GM23338 (cell line): ENCODE data around the gene RNF181. TPM values are rescaled to one million over a fixed set of nuclear protein-coding genes. Genes with fewer than 3 reads are reported as not detected.

Experiments
- ATAC-seq: fragments of 200-7000 bp; cut with Tn5 transposase; 3 replicates; pipeline ENCODE4 v1.9.1; 2020
- DNase-seq: peaks from one replicate; pipeline ENCODE4 v3.0.0-alpha.2; 2015; ENCODE audit warnings: low spot score
- H2AFZ ChIP-seq: fragments of 200-600 bp; sonication (generic); 2 replicates; pipeline ENCODE4 v1.8.0; 2016; ENCODE audit warnings: antibody characterized with exemption, mild to moderate bottlenecking, moderate library complexity
- H3F3A ChIP-seq: fragments of 200-600 bp; sonication (generic); replicated peaks from 2 replicates; pipeline ENCODE4 v1.8.0; 2017; ENCODE audit warnings: antibody characterized with exemption, mixed run types, low read depth
- H3K27ac ChIP-seq: fragments of 200-600 bp; sonication (generic); 2 replicates; pipeline ENCODE4 v1.6.1; 2016; ENCODE audit warnings: low read depth
- H3K27me3 ChIP-seq: fragments of 200-600 bp; sonication (generic); 2 replicates; pipeline ENCODE4 v1.8.0; 2016; ENCODE audit warnings: mild to moderate bottlenecking, mixed run types, moderate library complexity; ENCODE audit not compliant: insufficient read depth
- H3K36me3 ChIP-seq: fragments of 200-600 bp; sonication (generic); 2 replicates; pipeline ENCODE4 v1.8.0; 2016; ENCODE audit warnings: mild to moderate bottlenecking; ENCODE audit not compliant: insufficient read depth
- H3K4me1 ChIP-seq: fragments of 200-600 bp; sonication (generic); 2 replicates; pipeline ENCODE4 v1.8.0; 2016; ENCODE audit warnings: mild to moderate bottlenecking, moderate library complexity; ENCODE audit not compliant: insufficient read depth
- H3K4me2 ChIP-seq: fragments of 200-600 bp; sonication (generic); 2 replicates; pipeline ENCODE4 v1.7.1; 2017; ENCODE audit warnings: mixed run types
- H3K4me3 ChIP-seq: fragments of 200-600 bp; sonication (generic); 2 replicates; pipeline ENCODE4 v1.6.1; 2016; ENCODE audit warnings: mixed run types
- H3K79me2 ChIP-seq: fragments of 200-600 bp; sonication (generic); replicated peaks from 2 replicates; pipeline ENCODE4 v1.8.0; 2017; ENCODE audit warnings: mild to moderate bottlenecking; ENCODE audit not compliant: insufficient read depth
- H3K9me2 ChIP-seq: fragments of 200-600 bp; sonication (generic); 2 replicates; pipeline ENCODE4 v1.8.0; 2017; ENCODE audit not compliant: insufficient read depth
- H4K20me1 ChIP-seq: fragments of 200-600 bp; sonication (generic); replicated peaks from 2 replicates; pipeline ENCODE4 v1.8.0; 2017; ENCODE audit warnings: mild to moderate bottlenecking; ENCODE audit not compliant: insufficient read depth
- H3K27ac Mint-ChIP-seq: 2 replicates; pipeline ENCODE4 v1.8.0; 2020; ENCODE audit warnings: inconsistent platforms, mild to moderate bottlenecking, moderate library complexity, mixed read lengths
- H3K27me3 Mint-ChIP-seq: 3 replicates; pipeline ENCODE4 v1.8.0; 2022; ENCODE audit warnings: low read depth, mild to moderate bottlenecking, moderate library complexity, mixed read lengths, inconsistent platforms; ENCODE audit not compliant: insufficient read depth, poor library complexity
- H3K36me3 Mint-ChIP-seq: 3 replicates; pipeline ENCODE4 v1.8.0; 2021; ENCODE audit warnings: low read depth, mild to moderate bottlenecking, inconsistent platforms, moderate library complexity, mixed read lengths
- H3K4me1 Mint-ChIP-seq: 3 replicates; pipeline ENCODE4 v1.8.0; 2020; ENCODE audit warnings: mild to moderate bottlenecking, inconsistent platforms, mixed read lengths
- H3K4me3 Mint-ChIP-seq: 3 replicates; pipeline ENCODE4 v1.8.0; 2021; ENCODE audit warnings: moderate library complexity, mild to moderate bottlenecking, inconsistent platforms, mixed read lengths
- H3K9me3 Mint-ChIP-seq: 3 replicates; pipeline ENCODE4 v1.8.0; 2020; ENCODE audit warnings: moderate library complexity, mild to moderate bottlenecking, inconsistent platforms, mixed read lengths
- CREB1 ChIP-seq: fragments of 250-450 bp; sonication (Bioruptor Pico); IDR thresholded peaks from 2 replicates; pipeline ENCODE4 v1.5.0; 2020; ENCODE audit warnings: low read depth, mild to moderate bottlenecking, moderate library complexity
- EZH2 ChIP-seq: fragments of 200-600 bp; sonication (generic); IDR thresholded peaks from one replicate; pipeline ENCODE4 v1.8.0; 2017; ENCODE audit warnings: antibody characterized with exemption, mild to moderate bottlenecking, low read depth; ENCODE audit not compliant: unreplicated experiment
- EZH2phosphoT487 ChIP-seq: fragments of 200-600 bp; sonication (generic); IDR thresholded peaks from one replicate; pipeline ENCODE4 v1.8.1; 2018; ENCODE audit warnings: antibody characterized with exemption; ENCODE audit not compliant: unreplicated experiment
- JUNB ChIP-seq: IDR thresholded peaks from one replicate; pipeline ENCODE4 v1.6.1; 2016; ENCODE audit warnings: antibody characterized with exemption; ENCODE audit not compliant: unreplicated experiment
- NANOG ChIP-seq: IDR thresholded peaks from 2 replicates; pipeline ENCODE4 v1.6.1; 2016; ENCODE audit warnings: antibody characterized with exemption, borderline replicate concordance
- POLR2AphosphoS5 ChIP-seq: IDR thresholded peaks from 2 replicates; pipeline ENCODE4 v1.6.1; 2016; ENCODE audit warnings: antibody characterized with exemption, low read depth
- STAT1 ChIP-seq: IDR thresholded peaks from one replicate; pipeline ENCODE4 v1.6.1; 2016; ENCODE audit warnings: antibody characterized with exemption; ENCODE audit not compliant: unreplicated experiment
- ZNF114 ChIP-seq: fragments of 250-450 bp; sonication (Bioruptor Pico); IDR thresholded peaks from 2 replicates; pipeline ENCODE4 v1.5.0; 2020; ENCODE audit warnings: mild to moderate bottlenecking, moderate library complexity
- ZNF331 ChIP-seq: fragments of 250-450 bp; sonication (Bioruptor Pico); IDR thresholded peaks from 2 replicates; pipeline ENCODE4 v1.5.0; 2020; ENCODE audit warnings: low read depth, mild to moderate bottlenecking, moderate library complexity
- polyA plus RNA-seq: library from polyadenylated mRNA; unstranded; fragments of >200 nt; fragmentation: Nextera tagmentation; extraction: Ambion mirVana; gene quantifications from 2 replicates; pipeline ENCODE4 v1.2.1, GENCODE V29; 2016
- total RNA-seq: library from RNA; depleted of rRNA; stranded (reverse); fragments of >200 nt; shearing (Covaris generic); gene quantifications from 2 replicates; pipeline ENCODE4 v1.2.3, GENCODE V29; 2014
- TF ChIP-seq, protein P1 (sequence below), 2 experiments: fragments of 200-600 bp in 1 of 2; sonication (generic) in 1 of 2; conservative IDR thresholded peaks; 2 replicates each; pipeline versions ENCODE4 v1.5.1 to v1.6.1; 2016 to 2017; ENCODE audit warnings: antibody characterized with exemption in 2 of 2, low read depth in 2 of 2, mild to moderate bottlenecking in 2 of 2, moderate library complexity in 1 of 2
- TF ChIP-seq, protein P2 (sequence below): IDR thresholded peaks from 2 replicates; pipeline ENCODE4 v1.6.1; 2016; ENCODE audit warnings: antibody characterized with exemption
- TF ChIP-seq, protein P3 (sequence below): fragments of 250-450 bp; sonication (Bioruptor Pico); IDR thresholded peaks from 2 replicates; pipeline ENCODE4 v1.5.0; 2020; ENCODE audit warnings: mild to moderate bottlenecking, moderate library complexity

Gene RNF181
- total and polyA plus RNA-seq, 2 experiments from 2014 or later: 114 to 260 TPM

DNA sequence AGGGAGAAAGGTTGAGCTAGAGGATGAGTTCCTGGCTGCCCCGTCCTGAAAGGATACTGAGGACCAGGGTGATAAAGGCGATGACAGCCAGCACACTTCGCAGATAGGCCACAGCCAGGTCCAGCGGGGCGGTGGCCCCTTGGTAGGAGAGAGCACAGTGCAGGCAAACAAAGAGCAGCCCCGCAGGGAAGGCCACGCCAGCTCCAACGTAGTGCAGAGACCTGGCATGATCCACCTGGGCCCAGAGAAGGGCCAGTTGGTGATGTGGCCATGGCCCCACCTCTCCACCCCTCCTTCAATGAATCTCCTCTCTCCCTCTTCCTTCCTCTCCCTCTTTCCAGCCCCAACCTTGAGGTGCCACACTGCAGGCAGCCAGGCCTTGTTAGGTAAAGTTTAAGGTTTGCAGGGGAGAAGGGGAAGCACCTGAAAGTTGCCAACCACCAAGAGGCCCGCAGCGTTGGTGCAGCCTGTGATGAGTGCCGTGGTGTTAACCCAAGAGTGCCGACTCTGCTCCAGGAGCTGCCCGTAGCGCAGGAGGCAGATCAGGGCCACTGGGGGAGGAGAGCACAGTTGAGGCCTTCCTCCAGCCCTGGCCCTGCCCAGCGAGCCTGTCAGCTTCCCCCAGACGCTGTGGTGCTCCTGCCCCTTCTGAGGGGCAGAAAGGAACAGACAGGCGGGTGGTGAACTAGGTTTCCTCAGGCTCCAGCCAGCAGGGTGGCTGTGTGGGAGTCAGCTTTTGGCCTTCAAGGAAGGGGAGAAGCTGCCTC is 4.1 kb downstream of the RNF181 start:
- H2AFZ ChIP-seq: no peak overlapping the region
- ATAC-seq (no peak), DNase-seq (no peak)
- H3K79me2 ChIP-seq: peaks cover 27% of the 10 kb centered on the region
- H3K27ac Mint-ChIP-seq: no peak overlapping the region
- H3K27me3 Mint-ChIP-seq: peaks cover 30% of the 10 kb centered on the region
- H3K27me3 ChIP-seq: no peaks in the 10 kb centered on the region
- no peaks in the 10 kb centered on the region; the same call in 1 of the 2 replicates for H3K36me3 ChIP-seq
- TF ChIP-seq POLR2AphosphoS5: no peak
- no peak for TF ChIP-seq JUNB
- peaks cover 10% of the 10 kb centered on the region; the same call in 1 of the 3 replicates for H3K36me3 Mint-ChIP-seq
- peaks cover 9% of the 10 kb centered on the region for H3K4me1 ChIP-seq
- H3F3A ChIP-seq: 0 out of 2 replicates have a peak, but pooled peaks cover under 1% of the 10 kb centered on the region
- H3K4me3 Mint-ChIP-seq: no peak overlapping the region
- H3K27ac ChIP-seq: no peak overlapping the region
- no peak overlapping the region for H3K4me2 ChIP-seq
- no peaks in the 10 kb centered on the region for H3K9me2 ChIP-seq
- peaks cover 8% of the 10 kb centered on the region; the same call in 1 of the 2 replicates for H4K20me1 ChIP-seq
- peaks cover 3% of the 10 kb centered on the region; the same call in 1 of the 3 replicates for H3K9me3 Mint-ChIP-seq
- H3K4me3 ChIP-seq: no peak overlapping the region
- peaks cover 9% of the 10 kb centered on the region for H3K4me1 Mint-ChIP-seq

DNA sequence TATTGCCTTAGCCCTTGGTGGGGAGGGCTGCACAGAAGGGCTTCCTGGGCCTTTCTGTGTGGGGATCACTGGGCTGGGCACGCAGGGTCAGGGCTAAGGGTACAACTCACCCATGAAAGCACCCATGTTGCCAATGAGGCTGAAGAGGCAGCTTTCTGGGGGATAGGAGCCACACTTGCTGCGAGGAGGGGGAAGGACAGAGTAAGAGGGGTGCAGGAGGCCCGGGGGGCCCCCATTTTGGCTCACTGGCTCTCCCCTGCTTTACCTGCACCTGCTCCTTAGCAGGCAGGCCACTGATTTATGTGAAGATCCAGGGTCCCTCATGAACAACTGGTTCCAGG is 4.7 kb downstream of the RNF181 start:
- H3K36me3 ChIP-seq: no peaks in the 10 kb centered on the region; the same call in 1 of the 2 replicates
- no peak overlapping the region for H3K27ac ChIP-seq
- peaks cover 27% of the 10 kb centered on the region for H3K27me3 Mint-ChIP-seq
- DNase-seq (no peak), ATAC-seq (no peak)
- H3K79me2 ChIP-seq: peaks cover 31% of the 10 kb centered on the region
- H3K4me3 ChIP-seq: no peak overlapping the region
- peaks cover 11% of the 10 kb centered on the region; the same call in 1 of the 2 replicates for H4K20me1 ChIP-seq
- H3K27me3 ChIP-seq: no peaks in the 10 kb centered on the region
- H3K4me1 ChIP-seq: peaks cover 9% of the 10 kb centered on the region
- H2AFZ ChIP-seq: no peak overlapping the region
- H3K4me1 Mint-ChIP-seq: peaks cover 7% of the 10 kb centered on the region
- H3K27ac Mint-ChIP-seq: no peak overlapping the region
- H3K4me3 Mint-ChIP-seq: no peak overlapping the region
- H3K9me3 Mint-ChIP-seq: peaks cover 3% of the 10 kb centered on the region; the same call in 1 of the 3 replicates
- H3K36me3 Mint-ChIP-seq: peaks cover 10% of the 10 kb centered on the region; the same call in 1 of the 3 replicates
- H3F3A ChIP-seq: 0 out of 2 replicates have a peak, but pooled peaks cover 6% of the 10 kb centered on the region
- no peak overlapping the region for H3K4me2 ChIP-seq
- no peaks in the 10 kb centered on the region for H3K9me2 ChIP-seq
- no peak for TF ChIP-seq NANOG
- no peak for TF ChIP-seq ZNF114 (CRISPR knock-in tag)
- no peak for TF ChIP-seq EZH2
- TF ChIP-seq, protein P1, sequence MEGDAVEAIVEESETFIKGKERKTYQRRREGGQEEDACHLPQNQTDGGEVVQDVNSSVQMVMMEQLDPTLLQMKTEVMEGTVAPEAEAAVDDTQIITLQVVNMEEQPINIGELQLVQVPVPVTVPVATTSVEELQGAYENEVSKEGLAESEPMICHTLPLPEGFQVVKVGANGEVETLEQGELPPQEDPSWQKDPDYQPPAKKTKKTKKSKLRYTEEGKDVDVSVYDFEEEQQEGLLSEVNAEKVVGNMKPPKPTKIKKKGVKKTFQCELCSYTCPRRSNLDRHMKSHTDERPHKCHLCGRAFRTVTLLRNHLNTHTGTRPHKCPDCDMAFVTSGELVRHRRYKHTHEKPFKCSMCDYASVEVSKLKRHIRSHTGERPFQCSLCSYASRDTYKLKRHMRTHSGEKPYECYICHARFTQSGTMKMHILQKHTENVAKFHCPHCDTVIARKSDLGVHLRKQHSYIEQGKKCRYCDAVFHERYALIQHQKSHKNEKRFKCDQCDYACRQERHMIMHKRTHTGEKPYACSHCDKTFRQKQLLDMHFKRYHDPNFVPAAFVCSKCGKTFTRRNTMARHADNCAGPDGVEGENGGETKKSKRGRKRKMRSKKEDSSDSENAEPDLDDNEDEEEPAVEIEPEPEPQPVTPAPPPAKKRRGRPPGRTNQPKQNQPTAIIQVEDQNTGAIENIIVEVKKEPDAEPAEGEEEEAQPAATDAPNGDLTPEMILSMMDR (conservative IDR thresholded peaks at IDR 0.05; ENCODE audit: low read depth in 2 of 2): no peak
- no peak for TF ChIP-seq STAT1
- no peak for TF ChIP-seq ZNF331 (CRISPR knock-in tag)
- TF ChIP-seq, protein P2, sequence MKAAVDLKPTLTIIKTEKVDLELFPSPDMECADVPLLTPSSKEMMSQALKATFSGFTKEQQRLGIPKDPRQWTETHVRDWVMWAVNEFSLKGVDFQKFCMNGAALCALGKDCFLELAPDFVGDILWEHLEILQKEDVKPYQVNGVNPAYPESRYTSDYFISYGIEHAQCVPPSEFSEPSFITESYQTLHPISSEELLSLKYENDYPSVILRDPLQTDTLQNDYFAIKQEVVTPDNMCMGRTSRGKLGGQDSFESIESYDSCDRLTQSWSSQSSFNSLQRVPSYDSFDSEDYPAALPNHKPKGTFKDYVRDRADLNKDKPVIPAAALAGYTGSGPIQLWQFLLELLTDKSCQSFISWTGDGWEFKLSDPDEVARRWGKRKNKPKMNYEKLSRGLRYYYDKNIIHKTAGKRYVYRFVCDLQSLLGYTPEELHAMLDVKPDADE: no peak
- no peak for TF ChIP-seq CREB1 (CRISPR knock-in tag)
- no peak for TF ChIP-seq JUNB
- TF ChIP-seq EZH2phosphoT487: no peak
- TF ChIP-seq, protein P3, sequence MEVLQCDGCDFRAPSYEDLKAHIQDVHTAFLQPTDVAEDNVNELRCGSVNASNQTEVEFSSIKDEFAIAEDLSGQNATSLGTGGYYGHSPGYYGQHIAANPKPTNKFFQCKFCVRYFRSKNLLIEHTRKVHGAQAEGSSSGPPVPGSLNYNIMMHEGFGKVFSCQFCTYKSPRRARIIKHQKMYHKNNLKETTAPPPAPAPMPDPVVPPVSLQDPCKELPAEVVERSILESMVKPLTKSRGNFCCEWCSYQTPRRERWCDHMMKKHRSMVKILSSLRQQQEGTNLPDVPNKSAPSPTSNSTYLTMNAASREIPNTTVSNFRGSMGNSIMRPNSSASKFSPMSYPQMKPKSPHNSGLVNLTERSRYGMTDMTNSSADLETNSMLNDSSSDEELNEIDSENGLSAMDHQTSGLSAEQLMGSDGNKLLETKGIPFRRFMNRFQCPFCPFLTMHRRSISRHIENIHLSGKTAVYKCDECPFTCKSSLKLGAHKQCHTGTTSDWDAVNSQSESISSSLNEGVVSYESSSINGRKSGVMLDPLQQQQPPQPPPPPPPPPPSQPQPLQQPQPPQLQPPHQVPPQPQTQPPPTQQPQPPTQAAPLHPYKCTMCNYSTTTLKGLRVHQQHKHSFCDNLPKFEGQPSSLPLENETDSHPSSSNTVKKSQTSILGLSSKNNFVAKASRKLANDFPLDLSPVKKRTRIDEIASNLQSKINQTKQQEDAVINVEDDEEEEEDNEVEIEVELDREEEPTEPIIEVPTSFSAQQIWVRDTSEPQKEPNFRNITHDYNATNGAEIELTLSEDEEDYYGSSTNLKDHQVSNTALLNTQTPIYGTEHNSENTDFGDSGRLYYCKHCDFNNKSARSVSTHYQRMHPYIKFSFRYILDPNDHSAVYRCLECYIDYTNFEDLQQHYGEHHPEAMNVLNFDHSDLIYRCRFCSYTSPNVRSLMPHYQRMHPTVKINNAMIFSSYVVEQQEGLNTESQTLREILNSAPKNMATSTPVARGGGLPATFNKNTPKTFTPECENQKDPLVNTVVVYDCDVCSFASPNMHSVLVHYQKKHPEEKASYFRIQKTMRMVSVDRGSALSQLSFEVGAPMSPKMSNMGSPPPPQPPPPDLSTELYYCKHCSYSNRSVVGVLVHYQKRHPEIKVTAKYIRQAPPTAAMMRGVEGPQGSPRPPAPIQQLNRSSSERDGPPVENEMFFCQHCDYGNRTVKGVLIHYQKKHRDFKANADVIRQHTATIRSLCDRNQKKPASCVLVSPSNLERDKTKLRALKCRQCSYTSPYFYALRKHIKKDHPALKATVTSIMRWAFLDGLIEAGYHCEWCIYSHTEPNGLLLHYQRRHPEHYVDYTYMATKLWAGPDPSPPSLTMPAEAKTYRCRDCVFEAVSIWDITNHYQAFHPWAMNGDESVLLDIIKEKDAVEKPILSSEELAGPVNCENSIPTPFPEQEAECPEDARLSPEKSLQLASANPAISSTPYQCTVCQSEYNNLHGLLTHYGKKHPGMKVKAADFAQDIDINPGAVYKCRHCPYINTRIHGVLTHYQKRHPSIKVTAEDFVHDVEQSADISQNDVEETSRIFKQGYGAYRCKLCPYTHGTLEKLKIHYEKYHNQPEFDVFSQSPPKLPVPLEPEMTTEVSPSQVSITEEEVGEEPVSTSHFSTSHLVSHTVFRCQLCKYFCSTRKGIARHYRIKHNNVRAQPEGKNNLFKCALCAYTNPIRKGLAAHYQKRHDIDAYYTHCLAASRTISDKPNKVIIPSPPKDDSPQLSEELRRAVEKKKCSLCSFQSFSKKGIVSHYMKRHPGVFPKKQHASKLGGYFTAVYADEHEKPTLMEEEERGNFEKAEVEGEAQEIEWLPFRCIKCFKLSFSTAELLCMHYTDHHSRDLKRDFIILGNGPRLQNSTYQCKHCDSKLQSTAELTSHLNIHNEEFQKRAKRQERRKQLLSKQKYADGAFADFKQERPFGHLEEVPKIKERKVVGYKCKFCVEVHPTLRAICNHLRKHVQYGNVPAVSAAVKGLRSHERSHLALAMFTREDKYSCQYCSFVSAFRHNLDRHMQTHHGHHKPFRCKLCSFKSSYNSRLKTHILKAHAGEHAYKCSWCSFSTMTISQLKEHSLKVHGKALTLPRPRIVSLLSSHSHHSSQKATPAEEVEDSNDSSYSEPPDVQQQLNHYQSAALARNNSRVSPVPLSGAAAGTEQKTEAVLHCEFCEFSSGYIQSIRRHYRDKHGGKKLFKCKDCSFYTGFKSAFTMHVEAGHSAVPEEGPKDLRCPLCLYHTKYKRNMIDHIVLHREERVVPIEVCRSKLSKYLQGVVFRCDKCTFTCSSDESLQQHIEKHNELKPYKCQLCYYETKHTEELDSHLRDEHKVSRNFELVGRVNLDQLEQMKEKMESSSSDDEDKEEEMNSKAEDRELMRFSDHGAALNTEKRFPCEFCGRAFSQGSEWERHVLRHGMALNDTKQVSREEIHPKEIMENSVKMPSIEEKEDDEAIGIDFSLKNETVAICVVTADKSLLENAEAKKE (CRISPR knock-in tag): no peak
